Bone marrow (tissue), 2 donors: ENCODE results near the gene GTSE1.
"Not testable (repeated sequence)": the region's sequence is repeated elsewhere in the genome, so short reads cannot be mapped to it uniquely, and the experiment has no call there.

Source experiments
- DNase-seq, 2 donors: peaks; one replicate each; lab custom pipeline; 2025; lab: John Stamatoyannopoulos, UW

GTSE1 gene

DNA sequence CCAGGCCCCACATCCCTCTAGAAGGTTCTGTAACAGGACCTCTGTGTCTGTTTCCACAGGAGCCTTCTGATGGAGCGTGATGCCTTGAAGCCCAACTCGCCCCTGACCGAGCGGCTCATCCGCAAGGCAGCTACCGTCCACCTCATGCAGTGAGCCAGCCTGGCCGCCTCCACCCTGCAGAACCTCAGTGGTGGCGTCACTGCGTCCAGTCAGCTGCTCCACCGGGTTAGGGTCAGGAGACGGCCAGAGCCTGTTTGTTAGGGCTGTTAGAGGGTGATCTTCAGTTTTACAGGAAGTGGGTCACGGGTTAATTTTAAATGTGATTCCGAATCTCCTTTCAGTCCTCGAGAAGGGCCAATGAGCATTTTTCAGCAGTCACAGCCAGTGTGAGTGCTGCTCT, 3.9 kb upstream of the GTSE1 start:
- no peak for DNase-seq

DNA sequence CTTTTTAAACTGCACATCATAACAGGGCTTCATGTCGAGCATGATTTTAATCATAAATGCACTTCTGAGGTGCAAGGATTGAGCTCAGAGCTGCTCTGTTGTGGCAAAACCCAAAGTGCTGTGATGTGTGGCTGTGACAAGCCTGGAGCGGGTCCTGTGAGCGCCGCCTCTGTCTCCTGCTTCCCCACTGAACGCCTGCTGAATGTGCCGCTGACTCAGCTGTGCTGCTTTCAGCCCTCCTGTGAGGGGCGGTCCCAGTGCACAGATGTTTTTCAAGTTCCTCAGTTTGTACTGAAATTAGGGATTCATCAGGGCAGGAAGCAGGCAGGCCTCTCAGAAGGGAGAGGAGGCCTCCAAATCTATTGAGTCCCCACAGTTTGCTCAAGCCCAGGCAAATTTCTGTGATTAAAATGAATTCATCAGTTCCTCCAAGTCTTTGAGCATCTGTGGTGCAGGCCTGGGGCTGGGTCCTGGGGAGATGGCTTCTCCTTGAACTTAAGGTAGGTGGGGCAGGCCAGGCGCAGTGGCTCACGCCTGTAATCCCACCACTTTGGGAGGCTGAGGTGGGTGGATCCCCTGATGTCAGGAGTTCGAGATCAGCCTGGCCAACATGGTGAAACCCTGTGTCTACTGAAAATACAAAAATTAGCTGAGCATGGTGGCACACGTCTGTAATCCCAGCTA, 3.0 kb upstream of the GTSE1 start:
- DNase-seq: peak; percentile 14 to 86

GRCh38 chr22:46294784-46295183, 1.9 kb upstream of the GTSE1 start:
- no peak for DNase-seq

DNA sequence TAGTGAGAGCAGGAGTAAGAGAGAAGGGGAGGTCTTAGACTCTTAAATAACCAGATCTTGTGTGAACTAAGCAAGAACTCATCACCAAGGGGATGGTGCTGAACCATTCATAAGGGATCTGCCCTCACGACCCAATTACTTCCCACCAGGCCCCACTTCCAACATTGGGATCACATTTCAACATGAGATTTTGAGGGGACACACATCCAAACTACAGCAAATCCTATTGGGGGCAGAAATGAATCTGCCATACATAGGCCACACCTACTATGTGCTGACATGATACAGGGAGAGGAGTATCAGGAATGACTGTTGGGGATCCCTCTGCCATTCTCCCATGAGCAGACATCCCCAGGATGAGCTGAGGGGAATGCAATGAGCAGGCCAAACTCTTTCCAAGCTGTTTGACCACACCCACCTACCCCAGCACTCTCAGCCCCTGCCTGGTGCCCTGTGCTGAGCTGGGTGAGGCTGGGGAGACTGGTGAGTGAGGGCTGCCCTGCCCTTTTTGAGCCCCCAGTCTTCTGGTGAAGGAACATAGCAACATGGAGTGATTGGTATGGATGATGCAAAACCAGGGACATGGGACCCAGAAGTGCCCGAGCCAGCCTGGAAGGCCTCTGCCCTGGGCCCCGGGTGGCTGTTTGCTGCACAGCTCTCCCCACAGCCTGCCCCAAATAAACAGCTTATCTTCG, 1.2 kb upstream of the GTSE1 start:
- DNase-seq: no peak

- no peak for DNase-seq
Observed at GRCh38 chr22:46297151-46297812, 612 bp downstream of the GTSE1 start.

DNA sequence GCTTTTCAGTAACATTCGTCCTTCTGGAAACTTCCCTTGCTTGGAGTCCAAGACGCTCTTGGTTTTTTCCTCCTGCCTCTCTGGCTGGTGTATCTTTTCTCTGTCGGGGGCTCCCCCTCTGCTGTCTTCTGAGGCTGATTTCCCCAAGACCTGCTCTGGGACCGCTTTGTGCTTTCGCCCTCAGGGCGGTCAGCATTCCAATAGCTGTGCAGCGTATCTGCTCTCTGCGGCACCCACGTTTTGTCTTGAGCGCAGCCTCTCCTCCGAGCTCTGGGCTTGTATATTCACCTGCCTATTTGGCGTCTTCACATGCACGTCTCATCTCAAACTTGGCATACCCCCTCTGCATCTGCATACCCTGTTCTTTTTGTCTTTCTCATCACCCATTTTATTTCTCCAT, 2.4 kb downstream of the GTSE1 start:
- DNase-seq: no peak

DNA sequence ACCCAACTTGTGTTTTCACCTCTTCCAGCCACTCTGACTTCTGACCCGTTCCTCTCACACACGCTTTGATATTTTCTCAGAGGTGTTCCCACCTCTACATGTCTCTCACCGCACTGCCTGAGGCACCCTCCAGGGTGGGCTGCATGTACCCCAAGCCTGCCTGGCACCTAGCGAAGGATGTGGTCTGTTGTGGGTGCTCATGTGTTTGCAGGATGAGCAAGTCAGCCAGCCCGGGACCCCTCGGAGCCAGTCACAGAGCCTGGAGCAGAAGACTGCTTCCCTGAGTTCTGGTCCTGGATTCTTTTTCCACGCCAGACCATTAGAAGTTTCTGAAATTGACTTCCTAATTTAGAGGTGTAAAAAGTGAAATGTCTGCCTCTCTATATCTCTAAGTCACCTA, 3.8 kb downstream of the GTSE1 start:
- no peak for DNase-seq

GRCh38 chr22:46303347-46303965, 6.8 kb downstream of the GTSE1 start:
- DNase-seq: no peak

GRCh38 chr22:46308283-46308988, 11.8 kb downstream of the GTSE1 start:
- no peak for DNase-seq

- no peak for DNase-seq
Observed at GRCh38 chr22:46309526-46310085, 12.9 kb downstream of the GTSE1 start.

- DNase-seq: no peak
Observed at GRCh38 chr22:46312056-46312455, 15.4 kb downstream of the GTSE1 start.

- not testable (repeated sequence) for DNase-seq
Observed at GRCh38 chr22:46312848-46313247, 16.2 kb downstream of the GTSE1 start.

DNA sequence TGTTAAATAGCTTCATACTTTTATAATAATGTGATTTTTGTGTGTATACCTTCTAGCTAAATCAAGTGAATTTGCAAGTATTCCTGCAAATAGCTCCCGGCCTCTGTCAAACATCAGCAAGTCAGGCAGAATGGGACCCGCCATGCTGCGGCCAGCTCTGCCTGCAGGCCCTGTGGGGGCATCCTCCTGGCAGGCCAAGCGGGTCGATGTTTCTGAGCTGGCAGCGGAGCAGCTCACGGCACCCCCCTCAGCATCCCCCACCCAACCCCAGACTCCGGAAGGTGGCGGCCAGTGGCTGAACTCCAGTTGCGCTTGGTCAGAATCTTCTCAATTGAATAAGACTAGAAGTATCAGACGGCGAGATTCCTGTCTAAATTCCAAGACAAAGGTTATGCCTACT, 19.3 kb downstream of the GTSE1 start:
- DNase-seq: no peak

DNA sequence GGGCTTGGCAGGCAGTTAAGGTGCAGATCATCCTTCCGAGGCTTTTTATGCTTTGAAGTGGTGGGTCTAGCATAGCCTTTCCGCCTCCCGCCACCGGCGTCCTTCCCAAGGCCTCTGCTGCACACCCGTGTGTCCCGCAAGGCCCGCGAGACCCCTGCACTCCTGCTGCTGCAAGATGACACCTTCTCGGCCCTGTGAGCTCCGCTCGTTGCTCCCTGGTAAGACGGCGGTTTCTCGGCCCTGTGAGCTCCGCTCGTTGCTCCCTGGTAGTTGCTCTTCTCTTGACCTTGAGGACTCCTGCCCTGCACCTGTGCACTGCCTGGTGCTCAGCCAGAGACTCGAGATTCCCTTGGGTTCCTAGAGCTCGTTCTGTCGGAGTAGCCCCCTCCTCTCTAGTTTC, 21.0 kb downstream of the GTSE1 start:
- no peak for DNase-seq

GRCh38 chr22:46318576-46318975, 21.9 kb downstream of the GTSE1 start:
- no peak for DNase-seq

GRCh38 chr22:46319319-46319718, 22.6 kb downstream of the GTSE1 start:
- no peak for DNase-seq

DNA sequence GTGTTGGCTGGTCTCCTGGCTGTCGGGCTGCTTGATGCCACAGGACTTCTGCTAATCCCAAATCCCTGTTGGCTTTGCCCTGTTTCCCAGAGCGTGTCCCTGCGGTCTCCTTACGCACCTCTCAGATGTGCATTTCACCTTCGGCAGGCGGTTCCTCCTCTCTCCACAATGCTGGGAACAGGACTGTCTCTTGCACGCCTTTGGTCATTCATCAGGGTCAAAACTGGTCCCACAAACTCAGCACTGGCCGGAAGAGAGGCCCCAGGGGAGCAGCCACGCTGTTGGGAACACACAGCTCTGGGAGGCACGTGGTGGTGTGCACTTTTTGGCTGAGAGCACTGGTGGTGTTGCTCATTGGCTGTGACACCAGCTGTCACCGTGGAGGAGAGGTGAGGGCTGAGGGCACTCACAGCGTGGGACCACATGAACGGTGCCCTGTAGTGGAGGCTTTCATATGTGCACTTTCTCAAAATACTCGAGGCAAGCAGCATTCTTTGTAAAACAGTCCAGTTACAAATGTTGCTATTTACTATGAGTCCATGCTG, 23.6 kb downstream of the GTSE1 start:
- DNase-seq: no peak

- DNase-seq: no peak
Observed at GRCh38 chr22:46320716-46321386, 24.2 kb downstream of the GTSE1 start.

DNA sequence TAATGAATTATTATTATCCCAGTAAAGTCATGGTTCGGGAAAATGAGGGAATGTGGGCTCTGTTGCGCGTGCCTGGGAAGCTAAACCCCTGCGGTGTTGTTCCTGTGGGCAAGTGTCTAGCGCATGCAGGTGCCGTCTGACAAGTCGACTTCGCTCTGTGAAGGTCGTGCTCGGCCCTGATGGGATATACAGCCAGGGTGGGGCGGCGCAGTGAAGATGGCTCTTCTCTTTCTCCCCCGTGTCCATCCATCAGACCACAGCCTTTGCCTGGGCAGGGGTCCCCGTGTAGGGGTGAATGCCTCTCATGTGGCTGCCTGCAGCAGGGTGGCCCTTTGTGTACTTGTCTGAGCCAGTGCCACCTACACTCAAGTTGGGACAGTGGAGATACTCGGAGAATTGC, 26.0 kb downstream of the GTSE1 start:
- no peak for DNase-seq

- no peak for DNase-seq
Observed at GRCh38 chr22:46323162-46323561, 26.5 kb downstream of the GTSE1 start.

DNA sequence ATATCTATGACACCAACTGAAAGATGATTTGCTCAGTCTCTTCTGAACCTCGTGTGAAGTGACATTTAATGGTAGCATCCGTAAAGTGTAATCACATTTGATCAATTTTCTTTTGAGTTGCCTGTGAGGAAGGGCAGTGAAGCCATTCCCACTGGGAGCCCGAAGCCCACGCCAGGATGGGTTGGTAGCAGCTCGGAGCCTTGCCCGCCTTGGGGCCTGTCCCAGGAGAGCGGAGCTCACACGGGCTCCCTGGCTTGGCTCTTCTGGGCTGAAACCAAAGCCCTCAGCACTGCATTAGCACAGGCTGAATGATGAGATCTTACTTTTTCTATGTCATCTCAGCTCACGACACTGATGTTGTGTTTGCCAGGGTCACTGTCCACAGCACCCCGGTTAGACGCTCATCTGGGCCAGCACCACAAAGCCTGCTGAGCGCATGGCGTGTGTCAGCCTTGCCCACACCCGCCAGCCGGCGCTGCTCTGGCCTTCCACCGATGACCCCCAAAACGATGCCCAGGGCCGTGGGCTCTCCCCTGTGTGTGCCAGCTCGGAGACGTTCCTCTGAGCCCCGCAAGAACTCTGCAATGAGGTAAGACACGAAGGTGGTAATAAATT, 29.5 kb downstream of the GTSE1 start:
- no peak for DNase-seq
